PC-3 (cell line): ENCODE data around the gene ATP1A2. TPM values are rescaled to one million over a fixed set of nuclear protein-coding genes. Genes with fewer than 3 reads are reported as not detected.
A peak's percentile ranks its signal among the peaks of the same experiment; 100 is the strongest.

Experiments used
- ATAC-seq: fragments of 200-7000 bp; cut with Tn5 transposase; 2 replicates; pipeline ENCODE4 v1.9.1; 2020; ENCODE audit warnings: mild to moderate bottlenecking, moderate library complexity
- BruUV-seq: library from RNA; stranded (reverse); fragments of 400-500 nt; replicated peaks from 2 replicates; lab custom pipeline; 2021; lab: Mats Ljungman, UMichigan
- CTCF ChIA-PET: fragments of 300-600 bp; sonication (Branson Sonifier 250); formaldehyde crosslinking; loops from one replicate; lab custom pipeline; 2022; ENCODE audit warnings: antibody characterized with exemption; lab: Charles Lee
- POLR2A ChIA-PET: fragments of 300-600 bp; sonication (Branson Sonifier 250); formaldehyde crosslinking; loops from one replicate; lab custom pipeline; 2022; ENCODE audit warnings: antibody characterized with exemption; ENCODE audit not compliant: unreplicated experiment; lab: Charles Lee
- DNase-seq: peaks from one replicate; pipeline ENCODE4 v3.0.0-alpha.2; 2015
- H2AFZ ChIP-seq: fragments of 300-600 bp; sonication (generic); 2 replicates; pipeline ENCODE4 v1.6.0; 2016; ENCODE audit warnings: antibody characterized with exemption, low read length
- H3F3A ChIP-seq: fragments of 300-600 bp; sonication (generic); one replicate; pipeline ENCODE4 v1.6.0; 2017; ENCODE audit warnings: antibody characterized with exemption, low read length, control low read depth, mild to moderate bottlenecking; ENCODE audit not compliant: unreplicated experiment
- H3K27ac ChIP-seq: fragments of 300-600 bp; sonication (generic); 2 replicates; pipeline ENCODE4 v1.5.1; 2016; ENCODE audit warnings: mild to moderate bottlenecking, low read length
- H3K27me3 ChIP-seq: fragments of 300-600 bp; sonication (generic); 2 replicates; pipeline ENCODE4 v1.6.1; 2016; ENCODE audit warnings: low read length, mixed read lengths
- H3K36me3 ChIP-seq: fragments of 300-600 bp; sonication (generic); 2 replicates; pipeline ENCODE4 v1.6.1; 2016; ENCODE audit warnings: low read depth, mixed run types, low read length, mixed read lengths
- H3K4me1 ChIP-seq: fragments of 300-600 bp; sonication (generic); 2 replicates; pipeline ENCODE4 v1.5.1; 2016; ENCODE audit warnings: low read length; ENCODE audit not compliant: insufficient read depth
- H3K4me2 ChIP-seq: fragments of 300-600 bp; sonication (generic); 2 replicates; pipeline ENCODE4 v1.6.0; 2016; ENCODE audit warnings: low read length
- H3K4me3 ChIP-seq: fragments of 300-600 bp; sonication (generic); 2 replicates; pipeline ENCODE4 v1.5.1; 2016; ENCODE audit warnings: mild to moderate bottlenecking, low read length, mixed read lengths
- H3K79me2 ChIP-seq: fragments of 300-600 bp; sonication (generic); 2 replicates; pipeline ENCODE4 v1.6.1; 2017; ENCODE audit warnings: low read length, mixed read lengths
- H3K9ac ChIP-seq: fragments of 300-600 bp; sonication (generic); 2 replicates; pipeline ENCODE4 v1.6.0; 2016; ENCODE audit warnings: mild to moderate bottlenecking, low read length
- H3K9me2 ChIP-seq: fragments of 300-600 bp; sonication (generic); replicated peaks from 2 replicates; pipeline ENCODE4 v1.6.1; 2016; ENCODE audit warnings: mixed run types, low read length, mixed read lengths
- H3K9me3 ChIP-seq: fragments of 300-600 bp; sonication (generic); 2 replicates; pipeline ENCODE4 v1.6.1; 2016; ENCODE audit warnings: low read length, mixed read lengths
- H4K20me1 ChIP-seq: fragments of 300-600 bp; sonication (generic); 2 replicates; pipeline ENCODE4 v1.6.1; 2016; ENCODE audit warnings: low read length, mixed read lengths
- CTCF ChIP-seq: fragments of 300-600 bp; sonication (generic); conservative IDR thresholded peaks from 2 replicates; pipeline ENCODE4 v1.5.1; 2017; ENCODE audit warnings: antibody characterized with exemption, low read depth, mild to moderate bottlenecking, low read length
- EZH2 ChIP-seq: fragments of 300-600 bp; sonication (generic); IDR thresholded peaks from one replicate; pipeline ENCODE4 v1.6.1; 2017; ENCODE audit warnings: antibody characterized with exemption, mild to moderate bottlenecking, low read length; ENCODE audit not compliant: unreplicated experiment
- EZH2phosphoT487 ChIP-seq: fragments of 300-600 bp; sonication (generic); IDR thresholded peaks from 2 replicates; pipeline ENCODE4 v1.6.1; 2018; ENCODE audit warnings: mild to moderate bottlenecking, antibody characterized with exemption, low read length, borderline replicate concordance
- intact Hi-C: fragments of 100-400 bp; cut with micrococcal nuclease; formaldehyde crosslinking; loops from 2 replicates; pipeline ENCODE4 v1.9.0; 2023
- total RNA-seq: library from RNA; depleted of rRNA; stranded (reverse); fragments of >200 nt; gene quantifications from 2 replicates; pipeline ENCODE4 v1.2.3, GENCODE V29; 2014

ATP1A2 gene
- total RNA-seq, 1 experiment from 2014 or later = not detected

DNA sequence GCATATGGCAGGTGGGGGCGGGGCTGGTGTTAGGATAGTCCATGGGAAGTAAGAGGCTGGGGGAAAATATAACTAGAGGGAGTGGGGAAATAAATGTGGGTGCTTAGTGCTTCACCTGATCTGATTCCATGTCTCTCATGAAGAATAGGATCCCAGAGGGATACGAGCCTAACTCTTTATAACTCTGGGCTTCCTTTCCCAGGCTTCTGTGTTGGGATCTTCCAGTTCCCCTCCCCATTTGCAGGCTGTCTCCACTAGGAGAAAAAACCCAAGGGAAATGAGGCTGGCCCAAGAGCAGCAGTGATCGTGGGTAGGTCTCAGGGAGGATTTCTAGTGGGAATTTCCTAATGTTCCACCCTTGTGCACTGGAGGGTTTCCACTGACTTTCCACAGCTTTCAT is 32.6 kb upstream of the ATP1A2 start:
- no peak overlapping the region for H2AFZ ChIP-seq
- POLR2A ChIA-PET = no interaction called here
- intact Hi-C loops = loop anchor here (5.0 kb wide), 2 partner anchors 146 to 951 kb away; no protein-coding TSS in a partner anchor
- no TSS peak for BruUV-seq
- H3K4me2 ChIP-seq = no peak overlapping the region
- H3K4me3 ChIP-seq = no peak overlapping the region
- peaks cover 29% of the 10 kb centered on the region for H3K27me3 ChIP-seq
- no peaks in the 10 kb centered on the region for H3K79me2 ChIP-seq
- H3K9me3 ChIP-seq = no peaks in the 10 kb centered on the region
- CTCF ChIA-PET = no interaction called here
- no peak overlapping the region for H3K27ac ChIP-seq
- H3K9me2 ChIP-seq = no peaks in the 10 kb centered on the region
- H3K36me3 ChIP-seq = no peaks in the 10 kb centered on the region
- TF ChIP-seq EZH2phosphoT487 (no peak), CTCF (no peak), EZH2 (no peak)
- no peak overlapping the region for H3K9ac ChIP-seq
- ATAC-seq (no peak), DNase-seq (no peak)
- H3F3A ChIP-seq = no peaks in the 10 kb centered on the region
- no peaks in the 10 kb centered on the region for H4K20me1 ChIP-seq
- peaks cover 9% of the 10 kb centered on the region for H3K4me1 ChIP-seq

GRCh38 chr1:160083968-160084770 is 31.4 kb upstream of the ATP1A2 start:
- no peak overlapping the region for H3K4me3 ChIP-seq
- no peaks in the 10 kb centered on the region for H3K9me3 ChIP-seq
- H3K4me1 ChIP-seq = peaks cover 9% of the 10 kb centered on the region
- BruUV-seq = no TSS peak
- peak overlapping the region; percentile 23; the same call in 1 of the 2 replicates for H3K4me2 ChIP-seq
- peak overlapping the region; percentile 39; the same call in 1 of the 2 replicates for H2AFZ ChIP-seq
- H3K9me2 ChIP-seq = no peaks in the 10 kb centered on the region
- no peaks in the 10 kb centered on the region for H3K79me2 ChIP-seq
- ChIA-PET POLR2A (no interaction called here), CTCF (no interaction called here)
- H3F3A ChIP-seq = no peaks in the 10 kb centered on the region
- no peak overlapping the region for H3K9ac ChIP-seq
- TF ChIP-seq CTCF (peak; percentile 87), EZH2phosphoT487 (no peak), EZH2 (no peak)
- peak; percentile 90 for ATAC-seq
- H3K36me3 ChIP-seq = no peaks in the 10 kb centered on the region
- peaks cover 28% of the 10 kb centered on the region for H3K27me3 ChIP-seq
- no peaks in the 10 kb centered on the region for H4K20me1 ChIP-seq
- DNase-seq = peak; percentile 84
- intact Hi-C loops = loop anchor here (1.0 to 5.0 kb wide), 3 partner anchors 38 to 952 kb away; no protein-coding TSS in a partner anchor
- no peak overlapping the region for H3K27ac ChIP-seq
